H1 (cell line): ENCODE results near the gene CLCN3. TPM values are rescaled to one million over a fixed set of nuclear protein-coding genes. Genes with fewer than 3 reads are reported as not detected.

Experiments
- CTCF ChIA-PET: fragments of 300-600 bp; sonication (Branson Sonifier 250); formaldehyde crosslinking; loops from one replicate; lab custom pipeline; 2021; ENCODE audit not compliant: partially characterized antibody; lab: Charles Lee
- POLR2A ChIA-PET: fragments of 300-600 bp; sonication (Branson Sonifier 250); formaldehyde crosslinking; loops from one replicate; lab custom pipeline; 2021; ENCODE audit warnings: inconsistent platforms; ENCODE audit not compliant: partially characterized antibody; lab: Charles Lee
- DNase-seq, 2 experiments: peaks; one replicate each; pipeline versions ENCODE4 v3.0.0 to v3.0.0-alpha.2; 2010 to 2022; ENCODE audit warnings: low spot score in 2 of 2, low read depth in 1 of 2, mixed read lengths in 1 of 2
- FAIRE-seq: peaks from 2 replicates; lab custom pipeline; 2011; peaks lifted over from hg19 to GRCh38; lab: Jason Lieb, UNC
- H2AFZ ChIP-seq: 2 replicates; pipeline ENCODE4 v1.8.1; 2012; ENCODE audit warnings: low read length, inconsistent platforms
- H2AK5ac ChIP-seq: 2 replicates; pipeline ENCODE4 v1.6.1; 2013; ENCODE audit warnings: low read depth, low read length
- H2BK120ac ChIP-seq: replicated peaks from 2 replicates; pipeline ENCODE3; 2013; ENCODE audit warnings: low read depth, low read length, inconsistent platforms
- H2BK12ac ChIP-seq: 2 replicates; pipeline ENCODE4 v1.6.1; 2013; ENCODE audit warnings: low read depth, low read length
- H2BK15ac ChIP-seq: 2 replicates; pipeline ENCODE4 v1.6.1; 2013; ENCODE audit warnings: low read length
- H2BK20ac ChIP-seq: 2 replicates; pipeline ENCODE4 v1.6.1; 2013; ENCODE audit warnings: low read length
- H2BK5ac ChIP-seq: 2 replicates; pipeline ENCODE4 v1.6.1; 2013; ENCODE audit warnings: low read depth, low read length
- H3K14ac ChIP-seq: 2 replicates; pipeline ENCODE4 v1.6.1; 2013; ENCODE audit warnings: inconsistent platforms; ENCODE audit not compliant: insufficient read length
- H3K18ac ChIP-seq: 2 replicates; pipeline ENCODE4 v1.6.1; 2013; ENCODE audit warnings: low read length; ENCODE audit errors: extremely low read depth
- H3K23ac ChIP-seq: 2 replicates; pipeline ENCODE4 v1.6.1; 2013; ENCODE audit warnings: inconsistent platforms; ENCODE audit not compliant: insufficient read length
- H3K23me2 ChIP-seq: 2 replicates; pipeline ENCODE4 v1.6.1; 2013; ENCODE audit warnings: low read depth, low read length
- H3K27ac ChIP-seq: 2 replicates; pipeline ENCODE4 v1.6.1; 2011; ENCODE audit warnings: low read depth, low read length, inconsistent platforms
- H3K27me3 ChIP-seq, 4 experiments: replicated peaks in 1 of 4; 1 replicate in 1 of 4; 2 replicates in 3 of 4; pipeline versions ENCODE4 v1.6.1 to v1.8.1; 2011 to 2013; ENCODE audit warnings: low read length in 3 of 4, mild to moderate bottlenecking in 3 of 4, inconsistent platforms in 2 of 4, mixed read lengths in 2 of 4, moderate library complexity in 1 of 4; ENCODE audit not compliant: control insufficient read depth in 3 of 4, insufficient read depth in 3 of 4; ENCODE audit errors: extremely low read depth in 1 of 4
- H3K36me3 ChIP-seq, 4 experiments: 2 replicates each; pipeline versions ENCODE4 v1.6.1 to v1.8.1; 2011 to 2013; ENCODE audit warnings: mild to moderate bottlenecking in 4 of 4, low read length in 3 of 4, moderate library complexity in 2 of 4, control low read depth in 1 of 4, inconsistent platforms in 1 of 4; ENCODE audit not compliant: insufficient read depth in 4 of 4, control insufficient read depth in 2 of 4
- H3K4ac ChIP-seq: replicated peaks from 2 replicates; pipeline ENCODE3; 2013; ENCODE audit warnings: low read length, low read depth, mixed read lengths, inconsistent platforms; ENCODE audit not compliant: insufficient read length
- H3K4me1 ChIP-seq, 4 experiments: replicated peaks in 1 of 4; 1 replicate in 1 of 4; 2 replicates in 3 of 4; pipeline versions ENCODE4 v1.6.1 to v1.8.1; 2011 to 2013; ENCODE audit warnings: low read length in 3 of 4, inconsistent platforms in 2 of 4, mixed read lengths in 1 of 4; ENCODE audit not compliant: insufficient read depth in 4 of 4, control insufficient read depth in 3 of 4
- H3K4me2 ChIP-seq, 2 experiments: 2 replicates each; pipeline versions ENCODE4 v1.6.1 to v1.8.1; 2011 to 2013; ENCODE audit warnings: low read depth in 2 of 2, low read length in 2 of 2, control low read depth in 1 of 2, inconsistent platforms in 1 of 2, mild to moderate bottlenecking in 1 of 2; ENCODE audit not compliant: insufficient read depth in 1 of 2
- H3K4me3 ChIP-seq, 4 experiments: fragments of 200-600, 300-600 bp in 1 of 4; sonication (generic), shearing (Covaris generic), sonication (Bioruptor Twin) in 1 of 4; 2 replicates each; pipeline versions ENCODE4 v1.5.1 to v1.8.1; 2011 to 2016; ENCODE audit warnings: low read length in 4 of 4, low read depth in 3 of 4, control low read depth in 2 of 4, inconsistent platforms in 2 of 4, mild to moderate bottlenecking in 2 of 4, mixed read lengths in 1 of 4, moderate library complexity in 1 of 4; ENCODE audit not compliant: insufficient read depth in 2 of 4; ENCODE audit errors: extremely low read depth in 1 of 4
- H3K56ac ChIP-seq: replicated peaks from 2 replicates; pipeline ENCODE3; 2013; ENCODE audit warnings: low read depth, mild to moderate bottlenecking, mixed read lengths, low read length, inconsistent platforms; ENCODE audit not compliant: insufficient read length
- H3K79me1 ChIP-seq: 2 replicates; pipeline ENCODE4 v1.6.1; 2013; ENCODE audit warnings: low read depth, low read length, control low read depth
- H3K79me2 ChIP-seq, 2 experiments: 2 replicates each; pipeline versions ENCODE4 v1.6.1 to v1.8.1; 2012 to 2013; ENCODE audit warnings: low read length in 2 of 2, mild to moderate bottlenecking in 2 of 2, inconsistent platforms in 1 of 2; ENCODE audit not compliant: insufficient read depth in 2 of 2, control insufficient read depth in 1 of 2
- H3K9ac ChIP-seq, 4 experiments: replicated peaks in 1 of 4; 1 replicate in 1 of 4; 2 replicates in 3 of 4; pipeline versions ENCODE4 v1.6.1 to v1.8.1; 2011 to 2013; ENCODE audit warnings: low read depth in 3 of 4, low read length in 3 of 4, control low read depth in 2 of 4, mild to moderate bottlenecking in 2 of 4, moderate library complexity in 2 of 4, inconsistent platforms in 1 of 4; ENCODE audit errors: extremely low read depth in 1 of 4
- H3K9me3 ChIP-seq, 2 experiments: 2 replicates each; pipeline versions ENCODE4 v1.6.1 to v1.8.1; 2012 to 2013; ENCODE audit warnings: mild to moderate bottlenecking in 2 of 2, moderate library complexity in 2 of 2, control low read depth in 1 of 2, inconsistent platforms in 1 of 2, low read depth in 1 of 2, low read length in 1 of 2, mixed read lengths in 1 of 2; ENCODE audit not compliant: insufficient read depth in 2 of 2
- H4K20me1 ChIP-seq, 2 experiments: replicated peaks in 1 of 2; 2 replicates each; pipeline versions ENCODE3 to v1.8.1; 2011 to 2013; ENCODE audit warnings: inconsistent platforms in 2 of 2, low read length in 2 of 2, mild to moderate bottlenecking in 1 of 2; ENCODE audit not compliant: insufficient read depth in 2 of 2, control insufficient read depth in 1 of 2
- H4K5ac ChIP-seq: 2 replicates; pipeline ENCODE4 v1.6.1; 2013; ENCODE audit warnings: low read length, low read depth, mixed read lengths, inconsistent platforms; ENCODE audit not compliant: insufficient read length
- H4K8ac ChIP-seq: 2 replicates; pipeline ENCODE4 v1.8.0; 2013; ENCODE audit warnings: mild to moderate bottlenecking, moderate library complexity, low read length, inconsistent platforms; ENCODE audit not compliant: insufficient read depth; ENCODE audit errors: extremely low read depth
- H4K91ac ChIP-seq: replicated peaks from 2 replicates; pipeline ENCODE3; 2013; ENCODE audit warnings: low read length, mixed read lengths, inconsistent platforms; ENCODE audit not compliant: insufficient read length
- ASH2L ChIP-seq: fragments of 200-600, 300-600 bp; sonication (generic); IDR thresholded peaks from one replicate; pipeline ENCODE4 v1.7.1; 2017; ENCODE audit warnings: low read length
- EGR1 ChIP-seq: IDR thresholded peaks from 2 replicates; pipeline ENCODE4 v1.6.1; 2011; ENCODE audit warnings: low read depth, low read length, borderline replicate concordance
- FOSL1 ChIP-seq: IDR thresholded peaks from 2 replicates; pipeline ENCODE4 v1.6.1; 2011; ENCODE audit warnings: mild to moderate bottlenecking, low read depth, low read length, moderate library complexity; ENCODE audit not compliant: insufficient read depth
- HDAC6 ChIP-seq: IDR thresholded peaks from one replicate; pipeline ENCODE4 v1.7.1; 2012; ENCODE audit warnings: low read depth, mild to moderate bottlenecking, inconsistent platforms, low read length, moderate library complexity
- NRF1 ChIP-seq: IDR thresholded peaks from 2 replicates; pipeline ENCODE4 v1.6.1; 2011; ENCODE audit warnings: mild to moderate bottlenecking, low read depth, low read length, improper control_type of control experiment
- RAD21 ChIP-seq, 2 experiments: IDR thresholded peaks in 1 of 2; conservative IDR thresholded peaks in 1 of 2; 2 replicates each; pipeline ENCODE4 v1.6.1; 2011; ENCODE audit warnings: low read depth in 2 of 2, low read length in 2 of 2, improper control_type of control experiment in 1 of 2, inconsistent platforms in 1 of 2, mild to moderate bottlenecking in 1 of 2, moderate library complexity in 1 of 2
- RFX5 ChIP-seq: IDR thresholded peaks from 2 replicates; pipeline ENCODE4 v1.6.1; 2011; ENCODE audit warnings: low read depth, low read length, improper control_type of control experiment, borderline replicate concordance
- RXRA ChIP-seq: IDR thresholded peaks from 2 replicates; pipeline ENCODE4 v1.6.1; 2011; ENCODE audit warnings: low read depth, mild to moderate bottlenecking, low read length, moderate library complexity; ENCODE audit not compliant: insufficient read depth
- SAP30 ChIP-seq: fragments of 300-600 bp; sonication (generic); IDR thresholded peaks from 2 replicates; pipeline ENCODE4 v1.7.1; 2012; ENCODE audit warnings: low read length, moderate library complexity, mild to moderate bottlenecking, inconsistent platforms; ENCODE audit not compliant: insufficient read depth, insufficient replicate concordance
- SP4 ChIP-seq: IDR thresholded peaks from 2 replicates; pipeline ENCODE4 v1.6.1; 2012; ENCODE audit warnings: low read length, inconsistent platforms
- SUZ12 ChIP-seq: fragments of 200-600 bp; sonication (generic); IDR thresholded peaks from 2 replicates; pipeline ENCODE4 v1.6.1; 2012; ENCODE audit warnings: mild to moderate bottlenecking, inconsistent platforms, low read length, moderate library complexity, mixed read lengths
- YY1 ChIP-seq: IDR thresholded peaks from 2 replicates; pipeline ENCODE4 v1.6.1; 2011; ENCODE audit warnings: low read depth, mild to moderate bottlenecking, low read length
- WGBS, 2 experiments: shearing (Covaris generic) in 1 of 2; methylation state at CpG; one replicate each; pipeline versions ENCODE4 v1.1.6 to v1.1.7; 2013 to 2015; ENCODE audit warnings: low lambda C conversion rate in 2 of 2, mixed read lengths in 2 of 2, inconsistent platforms in 1 of 2, low coverage in 1 of 2, missing lambda C conversion rate in 1 of 2; ENCODE audit not compliant: insufficient replicate concordance in 2 of 2, insufficient coverage in 1 of 2, insufficient read length in 1 of 2; ENCODE audit errors: extremely low coverage in 1 of 2, missing lambda C conversion rate in 1 of 2; 5-methylcytosine and 5-hydroxymethylcytosine counted together
- polyA plus RNA-seq, 7 experiments: library from polyadenylated mRNA; depleted of rRNA in 3 of 7; stranded (reverse) in 5 of 7; unstranded in 2 of 7; fragments of >200 nt in 5 of 7; fragments of 200-250 nt in 2 of 7; gene quantifications; 1 replicate in 5 of 7; 2 replicates in 1 of 7; 4 replicates in 1 of 7; pipeline versions ENCODE4 v1.2.1 to v1.2.3, GENCODE V29; 2011 to 2013; ENCODE audit warnings: missing spikeins in 2 of 7, mixed read lengths in 2 of 7
- total RNA-seq: library from RNA; stranded (reverse); fragmentation: NEBNext Ultra II Directional; extraction: Animal tissue kit (Norgen Biotek cat#: 25700); gene quantifications from 2 replicates; pipeline ENCODE4 v1.2.1, GENCODE V29; 2021
- TF ChIP-seq, protein P1 (sequence below): IDR thresholded peaks from 2 replicates; pipeline ENCODE4 v1.6.1; 2011; ENCODE audit warnings: low read depth, mild to moderate bottlenecking, low read length; ENCODE audit not compliant: insufficient read depth

The CLCN3 gene
- total and polyA plus RNA-seq, 2 of the 8 experiments (the other 6 are each of a cell fraction or from before 2014, with no cell fraction given) = 8.8 to 32.8 TPM

DNA sequence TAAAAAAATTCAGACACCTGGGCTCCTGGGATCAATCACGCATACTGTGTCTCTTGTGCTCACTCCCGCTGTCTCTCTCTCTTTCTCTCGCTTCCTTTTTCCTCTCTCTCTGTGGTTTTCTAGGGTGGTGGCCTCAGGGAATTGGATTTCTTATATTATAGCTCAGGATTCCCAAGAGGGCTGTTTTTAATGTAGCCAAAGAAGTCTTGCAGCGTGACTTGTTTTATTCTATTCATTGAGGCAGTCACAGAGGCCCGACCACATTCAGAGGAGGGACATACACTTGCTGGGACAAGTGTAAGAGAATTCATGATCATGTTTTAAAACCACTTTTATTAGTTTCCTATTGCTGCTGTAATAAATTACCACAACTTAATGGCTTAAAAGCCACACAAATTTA, 78.0 kb downstream of the CLCN3 start:
- Histone ChIP-seq H3K27ac (no peak overlapping the region), H3K4me3 (no peak overlapping the region), H4K8ac (no peak overlapping the region), H3K56ac (no peak overlapping the region), H2BK15ac (no peak overlapping the region), H3K23ac (no peak overlapping the region), H4K91ac (no peak overlapping the region), H3K9me3 (no peaks in the 10 kb centered on the region; a peak in 1 of 4 replicates), H2BK20ac (no peak overlapping the region), H3K4ac (no peak overlapping the region), H3K14ac (no peak overlapping the region), H3K27me3 (no peaks in the 10 kb centered on the region), H3K79me2 (no peaks in the 10 kb centered on the region), H2AK5ac (no peak overlapping the region), H3K4me2 (no peak overlapping the region), H2BK5ac (no peak overlapping the region), H2BK12ac (no peak overlapping the region), H4K5ac (no peak overlapping the region), H3K36me3 (peaks cover 0 to 14% (median 6%) of the 10 kb centered on the region in 4 experiments; a peak in 2 of 8 replicates), H2BK120ac (no peak overlapping the region), H3K79me1 (no peaks in the 10 kb centered on the region), H3K23me2 (no peaks in the 10 kb centered on the region), H3K18ac (no peak overlapping the region), H2AFZ (no peak overlapping the region), H3K4me1 (no peaks in the 10 kb centered on the region), H4K20me1 (no peaks in the 10 kb centered on the region), H3K9ac (no peak overlapping the region)
- ChIA-PET CTCF (interaction anchor here (1.0 kb wide), 1 partner anchor 112 kb away, joined by 4 read pairs; no protein-coding TSS in a partner anchor), POLR2A (no interaction called here)
- WGBS, 2 experiments = 80% methylated on average over 5 of the region's 5 CpGs; no CpG with 5 or more reads in 1 of the 2 experiments
- DNase-seq (no peak), FAIRE-seq (no peak)
- TF ChIP-seq RFX5 (no peak), EGR1 (no peak), SAP30 (no peak), YY1 (no peak), SUZ12 (no peak), RAD21 (IDR thresholded peaks at IDR 0.05 in 1 of 2, conservative IDR thresholded peaks at IDR 0.05 in 1 of 2; ENCODE audit: low read depth in 2 of 2, low read length in 2 of 2) (no peak), SP4 (no peak), ASH2L (no peak), RXRA (no peak), NRF1 (no peak), FOSL1 (no peak), HDAC6 (no peak)
- TF ChIP-seq, protein P1, sequence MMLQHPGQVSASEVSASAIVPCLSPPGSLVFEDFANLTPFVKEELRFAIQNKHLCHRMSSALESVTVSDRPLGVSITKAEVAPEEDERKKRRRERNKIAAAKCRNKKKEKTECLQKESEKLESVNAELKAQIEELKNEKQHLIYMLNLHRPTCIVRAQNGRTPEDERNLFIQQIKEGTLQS = no peak
